ENCODE data around the gene ANKRD44. TPM values are rescaled to one million over a fixed set of nuclear protein-coding genes. Genes with fewer than 3 reads are reported as not detected.

Gene ANKRD44
- polyA plus RNA-seq, 2 of the 4 experiments (the other 2 are of a cell fraction) = 0.97 to 5.9 TPM

- Histone ChIP-seq H3K4me2 (no peak overlapping the region), H3K9me3 (no peaks in the 10 kb centered on the region), H3K4me3 (no peak overlapping the region), H3K4me1 (no peaks in the 10 kb centered on the region), H3K27ac (no peak overlapping the region)
- DNase-seq (ENCODE audit: low read depth in 1 of 2, low spot score in 1 of 2) (no peak), FAIRE-seq (no peak), ATAC-seq (no peak)
- 82% methylated on average over 2 of the region's 2 CpGs for WGBS (ENCODE audit: missing lambda C conversion rate)
- CTCF ChIA-PET = no interaction called here
- POLR2A ChIA-PET = no interaction called here
- TF ChIP-seq NPAS2 (CRISPR knock-in tag; IDR thresholded peaks at IDR 0.05; ENCODE audit: borderline replicate concordance) = no peak
- no peak for TF ChIP-seq JUNB (IDR thresholded peaks at IDR 0.05)
- no peak for TF ChIP-seq NFE2L2 (conservative IDR thresholded peaks at IDR 0.05; ENCODE audit: low read length)
- no peak for TF ChIP-seq HOXB5 (CRISPR knock-in tag; IDR thresholded peaks at IDR 0.05)
- no peak for TF ChIP-seq BHLHE40 (IDR thresholded peaks at IDR 0.05; ENCODE audit: low read depth, low read length)
- TF ChIP-seq POLR2A (IDR thresholded peaks at IDR 0.05; ENCODE audit: low read length) = no peak
Observed at GRCh38 chr2:197239434-197239833, 71.1 kb downstream of the ANKRD44 start.

GRCh38 chr2:197238043-197238365, 72.6 kb downstream of the ANKRD44 start:
- Histone ChIP-seq H3K9me3 (no peaks in the 10 kb centered on the region), H3K4me1 (no peaks in the 10 kb centered on the region), H3K4me2 (no peak overlapping the region), H3K27ac (no peak overlapping the region), H3K4me3 (no peak overlapping the region)
- ChIA-PET POLR2A (no interaction called here), CTCF (no interaction called here)
- TF ChIP-seq RNF2 (IDR thresholded peaks at IDR 0.05; ENCODE audit: borderline replicate concordance, low read depth) (no peak), MYC (IDR thresholded peaks at IDR 0.05; ENCODE audit: borderline replicate concordance, low read length) (no peak), ZFP36 (IDR thresholded peaks at IDR 0.05; ENCODE audit: borderline replicate concordance, partially characterized antibody) (no peak), POLR2A (IDR thresholded peaks at IDR 0.05; ENCODE audit: low read length) (no peak), BCL3 (IDR thresholded peaks at IDR 0.05) (no peak), ELK1 (IDR thresholded peaks at IDR 0.05; ENCODE audit: low read depth, low read length) (no peak), ESRRA (IDR thresholded peaks at IDR 0.05; ENCODE audit: borderline replicate concordance, low read length) (no peak), CTCF (IDR thresholded peaks at IDR 0.05) (no peak)
- 65% methylated on average over 2 of the region's 2 CpGs for WGBS (ENCODE audit: missing lambda C conversion rate)
- no peak for ATAC-seq
- no peak for FAIRE-seq
- no peak for DNase-seq (ENCODE audit: low read depth in 1 of 2, low spot score in 1 of 2)

- CTCF ChIA-PET = no interaction called here
- POLR2A ChIA-PET = no interaction called here
- Histone ChIP-seq H3K4me3 (no peak overlapping the region), H3K9me3 (no peaks in the 10 kb centered on the region), H3K27ac (no peak overlapping the region), H3K4me2 (no peak overlapping the region), H3K4me1 (no peaks in the 10 kb centered on the region)
- FAIRE-seq = no peak
- DNase-seq (ENCODE audit: low read depth in 1 of 2, low spot score in 1 of 2) = no peak
- 85% methylated on average over 8 of the region's 8 CpGs for WGBS (ENCODE audit: missing lambda C conversion rate)
- no peak for ATAC-seq
- no peak for TF ChIP-seq ELK1 (IDR thresholded peaks at IDR 0.05; ENCODE audit: low read depth, low read length)
- TF ChIP-seq POLR2A (IDR thresholded peaks at IDR 0.05; ENCODE audit: low read length) = no peak
- no peak for TF ChIP-seq ZC3H11A (IDR thresholded peaks at IDR 0.05)
- TF ChIP-seq CTCF (IDR thresholded peaks at IDR 0.05) = no peak
- TF ChIP-seq HDAC2 (IDR thresholded peaks at IDR 0.05) = no peak
- no peak for TF ChIP-seq GATA3 (IDR thresholded peaks at IDR 0.05; ENCODE audit: borderline replicate concordance)
- no peak for TF ChIP-seq EP300 (IDR thresholded peaks at IDR 0.05)
- TF ChIP-seq RFX5 (IDR thresholded peaks at IDR 0.05) = no peak
- no peak for TF ChIP-seq E2F6 (IDR thresholded peaks at IDR 0.05; ENCODE audit: borderline replicate concordance, low read depth)
- TF ChIP-seq KDM1A (IDR thresholded peaks at IDR 0.05; ENCODE audit: low read depth) = no peak
- TF ChIP-seq TP53 (CRISPR knock-in tag; IDR thresholded peaks at IDR 0.05) = no peak
- TF ChIP-seq CHD2 (IDR thresholded peaks at IDR 0.05; ENCODE audit: low read length, partially characterized antibody) = no peak
- TF ChIP-seq MAFK (IDR thresholded peaks at IDR 0.05; ENCODE audit: partially characterized antibody) = no peak
- no peak for TF ChIP-seq USF2 (IDR thresholded peaks at IDR 0.05)
- TF ChIP-seq MAZ (IDR thresholded peaks at IDR 0.05; ENCODE audit: borderline replicate concordance, low read depth, low read length) = no peak
- TF ChIP-seq ESRRA (IDR thresholded peaks at IDR 0.05; ENCODE audit: borderline replicate concordance, low read length) = no peak
Observed at GRCh38 chr2:197237291-197238042, 73.1 kb downstream of the ANKRD44 start.

All from A549 (cell line).